NCI-H226 (cell line): ENCODE data around the gene SNX6.

Experiments
- DNase-seq: peaks from one replicate; pipeline ENCODE4 v3.0.0-alpha.2; 2015

Gene SNX6

GRCh38 chr14:34633742-34634141, 3.8 kb upstream of the SNX6 start:
- DNase-seq, result no peak

- no peak for DNase-seq
These were observed 2.5 kb upstream of the SNX6 start for GRCh38 chr14:34632411-34632978.

GRCh38 chr14:34629344-34629656, 648 bp downstream of the SNX6 start:
- DNase-seq, result no peak

- peak; percentile 67 for DNase-seq
These were observed 1.2 kb downstream of the SNX6 start for GRCh38 chr14:34628681-34629135.

- peak; percentile 27 for DNase-seq
These were observed 6.4 kb downstream of the SNX6 start for GRCh38 chr14:34623506-34623905.

- no peak for DNase-seq
These were observed 9.1 kb downstream of the SNX6 start for GRCh38 chr14:34620839-34621238.

GRCh38 chr14:34620115-34620514, 9.8 kb downstream of the SNX6 start:
- DNase-seq, result no peak

GRCh38 chr14:34619471-34619870, 10.5 kb downstream of the SNX6 start:
- DNase-seq, result no peak

- no peak for DNase-seq
These were observed 13.6 kb downstream of the SNX6 start for GRCh38 chr14:34616360-34616759.

- DNase-seq, result no peak
These were observed 14.4 kb downstream of the SNX6 start for GRCh38 chr14:34615507-34615906.

- DNase-seq, result no peak
These were observed 15.3 kb downstream of the SNX6 start for GRCh38 chr14:34614638-34615037.

- no peak for DNase-seq
These were observed 19.8 kb downstream of the SNX6 start for GRCh38 chr14:34610101-34610500.

GRCh38 chr14:34605461-34605860, 24.5 kb downstream of the SNX6 start:
- DNase-seq, result no peak

GRCh38 chr14:34604995-34605394, 25.0 kb downstream of the SNX6 start:
- no peak for DNase-seq

- no peak for DNase-seq
These were observed 33.1 kb downstream of the SNX6 start for GRCh38 chr14:34596891-34597290.

GRCh38 chr14:34593740-34594375, 36.1 kb downstream of the SNX6 start:
- DNase-seq, result no peak

- DNase-seq, result no peak
These were observed 37.3 kb downstream of the SNX6 start for GRCh38 chr14:34592623-34593022.

- no peak for DNase-seq
These were observed 46.4 kb downstream of the SNX6 start for GRCh38 chr14:34583525-34583924.

GRCh38 chr14:34582117-34582680, 47.7 kb downstream of the SNX6 start:
- no peak for DNase-seq

- no peak for DNase-seq
These were observed 49.6 kb downstream of the SNX6 start for GRCh38 chr14:34580381-34580780.

- no peak for DNase-seq
These were observed 58.2 kb downstream of the SNX6 start for GRCh38 chr14:34571771-34572170.

- no peak for DNase-seq
These were observed 60.2 kb downstream of the SNX6 start for GRCh38 chr14:34569750-34570149.

GRCh38 chr14:34568803-34569202, 61.1 kb downstream of the SNX6 start:
- no peak for DNase-seq

- no peak for DNase-seq
These were observed 67.2 kb downstream of the SNX6 start for GRCh38 chr14:34562776-34563150.
